Prostate gland (tissue), 2 donors: Measurements from ENCODE around the gene F2RL2.

Experiments used
- POLR2AphosphoS5 ChIP-seq: sonication (generic); formaldehyde crosslinking; IDR thresholded peaks from one replicate; pipeline ENCODE4 v1.6.1; 2017; ENCODE audit warnings: antibody characterized with exemption
- TF ChIP-seq, protein P1 (sequence below), 4 experiments: fragments of 200-600 bp in 2 of 4; fragments of 450-650 bp in 2 of 4; sonication (generic) in 2 of 4; IDR thresholded peaks; 1 replicate in 3 of 4; 2 replicates in 1 of 4; pipeline ENCODE4 v1.5.1; 2016 to 2019; ENCODE audit warnings: antibody characterized with exemption in 4 of 4, mild to moderate bottlenecking in 2 of 4, moderate library complexity in 2 of 4

DNA sequence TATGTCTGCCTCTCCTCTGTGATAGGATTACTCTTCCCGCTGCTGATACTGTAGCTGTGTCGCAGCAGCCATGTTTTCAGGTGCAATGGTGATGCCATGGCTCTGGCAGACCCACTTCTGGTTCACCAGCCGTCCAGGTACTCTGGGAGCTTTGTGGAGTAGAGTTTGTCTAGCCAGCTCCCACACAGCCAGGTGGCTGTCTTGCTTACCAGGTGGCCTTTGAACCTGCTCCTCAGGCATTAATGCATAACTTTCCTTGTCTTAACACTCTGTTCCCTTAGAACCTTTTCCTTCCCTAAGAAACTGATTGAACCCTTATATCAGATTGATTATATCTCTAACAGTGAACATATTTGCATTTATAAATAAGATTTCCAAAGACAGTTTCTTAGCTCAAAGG, 42.2 kb downstream of the F2RL2 start:
- TF ChIP-seq POLR2AphosphoS5: no peak
- TF ChIP-seq, protein P1, sequence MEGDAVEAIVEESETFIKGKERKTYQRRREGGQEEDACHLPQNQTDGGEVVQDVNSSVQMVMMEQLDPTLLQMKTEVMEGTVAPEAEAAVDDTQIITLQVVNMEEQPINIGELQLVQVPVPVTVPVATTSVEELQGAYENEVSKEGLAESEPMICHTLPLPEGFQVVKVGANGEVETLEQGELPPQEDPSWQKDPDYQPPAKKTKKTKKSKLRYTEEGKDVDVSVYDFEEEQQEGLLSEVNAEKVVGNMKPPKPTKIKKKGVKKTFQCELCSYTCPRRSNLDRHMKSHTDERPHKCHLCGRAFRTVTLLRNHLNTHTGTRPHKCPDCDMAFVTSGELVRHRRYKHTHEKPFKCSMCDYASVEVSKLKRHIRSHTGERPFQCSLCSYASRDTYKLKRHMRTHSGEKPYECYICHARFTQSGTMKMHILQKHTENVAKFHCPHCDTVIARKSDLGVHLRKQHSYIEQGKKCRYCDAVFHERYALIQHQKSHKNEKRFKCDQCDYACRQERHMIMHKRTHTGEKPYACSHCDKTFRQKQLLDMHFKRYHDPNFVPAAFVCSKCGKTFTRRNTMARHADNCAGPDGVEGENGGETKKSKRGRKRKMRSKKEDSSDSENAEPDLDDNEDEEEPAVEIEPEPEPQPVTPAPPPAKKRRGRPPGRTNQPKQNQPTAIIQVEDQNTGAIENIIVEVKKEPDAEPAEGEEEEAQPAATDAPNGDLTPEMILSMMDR (IDR thresholded peaks at IDR 0.05): no peak
